SIG-M5 (cell line): ENCODE data around the gene CHRDL2.
"Not testable (repeated sequence)": the region's sequence is repeated elsewhere in the genome, so short reads cannot be mapped to it uniquely, and the experiment has no call there.

Source experiments
- DNase-seq: peaks from one replicate; lab custom pipeline; 2025; lab: John Stamatoyannopoulos, UW

Gene CHRDL2

DNA sequence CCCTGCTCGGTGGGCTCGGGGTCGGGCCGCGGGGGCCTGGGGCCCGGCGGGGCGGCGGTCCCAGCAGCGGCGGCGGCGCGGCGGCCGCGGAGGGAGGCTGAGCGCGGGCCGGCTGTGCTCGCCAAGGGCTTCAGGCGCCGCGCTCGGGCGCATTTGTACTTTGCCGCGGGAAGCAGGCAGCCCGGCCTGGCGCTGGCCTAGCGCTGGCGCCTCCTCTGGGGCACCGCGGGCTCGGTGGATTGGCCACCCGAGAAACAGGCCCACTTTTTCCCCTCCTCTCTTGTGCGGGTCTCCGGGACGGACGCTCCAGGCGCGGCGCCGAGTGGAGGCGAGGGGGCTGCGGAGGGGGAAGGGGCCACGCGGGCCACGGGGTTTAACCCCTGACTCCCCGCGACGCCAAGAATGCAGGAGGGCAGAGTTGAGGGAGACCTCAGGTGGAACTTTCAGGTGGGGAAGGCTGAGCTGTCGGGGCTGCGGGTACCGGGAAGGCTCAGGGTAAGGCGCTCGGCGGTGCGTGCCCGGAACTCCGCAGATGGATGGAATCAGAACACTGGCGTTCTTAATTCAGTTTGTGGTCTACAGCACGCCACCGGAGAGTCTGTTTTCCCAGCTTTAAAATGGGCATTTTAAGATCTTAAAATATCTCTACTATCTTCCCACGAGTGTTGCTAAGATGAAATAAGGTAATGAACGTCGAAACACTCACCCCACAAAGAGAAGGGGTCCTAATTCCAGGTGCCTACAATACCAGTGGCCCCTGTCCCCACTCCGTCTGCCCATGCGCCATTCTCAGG, at the start of gene CHRDL2:
Gene CHRDL2, minus strand, starts transcription at position 126 of the 794 bp plus-strand sequence. CDS start 538 bp downstream, outside the sequence.
- no peak for DNase-seq

GRCh38 chr11:74780248-74781005, 49.2 kb upstream of the CHRDL2 start:
- DNase-seq: no peak

DNA sequence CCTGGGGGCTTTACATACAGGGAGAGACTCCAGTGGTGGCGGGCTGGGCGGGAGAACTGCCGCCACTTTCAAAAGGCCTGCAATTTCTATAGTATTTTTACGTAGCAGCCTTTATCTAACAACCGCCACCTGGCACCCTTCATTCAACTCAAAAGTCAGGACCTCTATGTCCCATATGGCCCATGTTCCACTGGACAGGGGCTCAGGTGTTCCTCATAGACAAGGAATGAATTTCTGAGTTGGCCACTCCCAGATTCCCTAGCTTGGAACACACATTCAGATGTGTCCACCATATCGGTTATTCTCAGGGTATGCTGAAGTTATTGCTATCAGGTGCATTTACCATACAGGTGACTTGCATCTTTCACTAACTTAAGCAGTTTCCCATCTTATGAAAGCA, 47.4 kb upstream of the CHRDL2 start:
- DNase-seq: no peak

DNA sequence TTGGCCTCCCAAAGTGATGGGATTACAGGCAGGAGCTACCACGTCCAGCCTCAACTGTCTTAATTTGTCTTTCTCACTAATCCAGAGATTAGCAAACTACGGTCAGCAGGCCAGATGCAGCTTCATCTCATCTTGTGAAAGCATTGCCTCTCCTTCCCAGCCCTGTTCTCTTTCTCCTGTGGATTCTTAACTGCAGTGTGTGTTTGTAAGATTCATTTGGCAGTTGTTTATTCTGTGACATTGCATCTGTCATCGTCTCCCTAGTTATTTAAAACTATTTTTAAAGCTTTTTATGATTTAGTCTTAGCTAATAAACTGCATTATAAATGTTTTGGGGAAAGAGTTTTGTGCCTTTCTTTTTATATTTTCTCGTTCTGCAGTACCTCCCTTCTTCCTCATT, 46.7 kb upstream of the CHRDL2 start:
- no peak for DNase-seq

DNA sequence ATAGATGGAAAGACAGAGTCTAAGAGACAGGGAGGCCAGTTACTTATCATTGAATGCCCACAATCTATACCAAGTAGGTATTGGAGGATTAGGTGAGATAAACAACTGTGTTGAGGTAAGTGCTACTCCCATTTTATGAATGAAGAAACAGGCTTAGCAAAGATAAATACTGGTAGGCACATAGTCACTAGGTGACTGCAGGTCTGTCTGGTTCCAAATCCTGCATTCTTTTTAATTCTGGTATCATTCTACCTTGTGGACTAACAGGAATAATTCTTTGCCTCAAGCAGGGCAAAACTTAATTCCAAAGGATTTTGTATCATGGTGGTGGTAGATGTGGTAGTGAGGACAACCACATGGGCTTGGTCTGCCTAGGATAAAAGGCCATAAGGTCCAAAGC, 45.8 kb upstream of the CHRDL2 start:
- DNase-seq: no peak

DNA sequence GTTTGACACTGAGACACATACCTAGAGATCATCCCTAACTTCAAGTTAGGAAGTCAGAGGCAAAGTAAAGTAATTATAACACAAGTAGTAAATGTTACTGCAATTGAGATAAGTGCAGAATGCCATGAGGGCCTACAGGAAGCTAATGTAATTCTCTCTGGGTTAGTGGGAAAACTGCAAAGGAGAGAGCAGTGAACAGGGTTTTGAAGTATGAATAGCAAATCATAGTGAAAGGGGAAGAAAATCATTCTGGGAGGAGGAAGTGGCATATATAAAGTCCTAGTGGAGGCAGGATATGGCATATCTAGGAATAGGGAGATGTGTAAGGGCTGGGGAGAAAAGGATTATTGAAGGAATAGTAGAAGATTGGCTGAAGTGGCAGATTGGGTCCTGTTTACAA, 45.3 kb upstream of the CHRDL2 start:
- DNase-seq: no peak

DNA sequence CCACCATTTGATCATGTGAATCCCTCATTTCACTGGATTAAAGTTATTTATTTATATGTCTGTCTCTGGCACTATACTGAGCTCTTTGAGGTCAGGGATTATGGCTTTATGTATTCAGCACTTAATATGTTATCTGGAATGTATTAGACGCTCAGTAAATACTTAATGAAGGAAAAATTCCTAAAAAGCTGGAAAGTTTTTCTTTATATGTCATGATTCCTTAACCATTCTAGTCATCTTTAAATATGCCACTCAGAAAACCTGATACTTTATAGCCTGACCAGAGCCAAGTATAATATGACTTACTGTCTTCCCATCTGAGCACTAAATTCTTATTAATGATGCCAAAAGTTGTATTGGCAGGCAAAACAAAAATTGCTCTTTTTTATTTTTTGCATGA, 44.5 kb upstream of the CHRDL2 start:
- DNase-seq: no peak

GRCh38 chr11:74773476-74773875, 42.2 kb upstream of the CHRDL2 start:
- DNase-seq: no peak

- DNase-seq: no peak
Observed at GRCh38 chr11:74771139-74771538, 39.9 kb upstream of the CHRDL2 start.

DNA sequence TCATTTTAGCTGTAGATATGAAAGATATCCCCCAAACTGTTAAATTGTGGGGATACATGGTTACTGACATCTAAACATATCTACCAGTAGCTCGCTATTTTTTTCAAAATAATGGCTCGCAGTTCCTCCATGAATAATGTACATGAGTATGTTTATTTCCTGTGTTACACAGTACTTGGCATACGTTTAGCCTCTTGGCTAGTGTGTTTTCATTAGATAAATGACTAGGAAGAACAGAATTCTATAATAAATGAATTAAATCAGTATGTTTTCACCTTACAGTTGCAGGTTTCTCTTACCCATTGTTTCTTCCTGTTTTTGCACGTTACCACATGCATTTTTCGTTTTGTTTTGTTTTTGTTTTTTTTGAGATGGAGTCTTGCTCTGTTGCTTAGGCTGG, 39.2 kb upstream of the CHRDL2 start:
- no peak for DNase-seq

GRCh38 chr11:74769055-74769707, 38.0 kb upstream of the CHRDL2 start:
- no peak for DNase-seq

GRCh38 chr11:74768172-74768651, 37.0 kb upstream of the CHRDL2 start:
- not testable (repeated sequence) for DNase-seq

GRCh38 chr11:74766905-74767304, 35.7 kb upstream of the CHRDL2 start:
- DNase-seq: no peak

DNA sequence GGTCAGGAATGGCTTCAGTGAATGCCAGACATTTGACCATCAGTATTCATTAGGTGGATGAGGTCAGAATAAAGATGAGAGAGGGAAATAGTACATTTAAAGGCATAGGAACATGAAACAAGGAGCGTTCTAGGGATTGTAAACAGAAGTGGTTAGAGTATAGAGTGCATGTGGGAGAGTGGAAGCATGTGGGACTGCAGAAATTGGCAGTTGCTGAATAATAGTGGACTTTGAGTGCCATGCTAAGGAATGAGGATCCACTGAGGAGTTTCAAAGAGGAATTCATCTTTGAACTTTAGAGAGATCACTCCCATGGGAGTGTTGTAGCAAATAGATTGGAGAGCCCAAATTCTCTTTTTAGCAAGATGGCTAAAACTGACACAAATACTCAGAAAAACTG, 25.3 kb upstream of the CHRDL2 start:
- DNase-seq: no peak

GRCh38 chr11:74755395-74755995, 24.3 kb upstream of the CHRDL2 start:
- DNase-seq: no peak

DNA sequence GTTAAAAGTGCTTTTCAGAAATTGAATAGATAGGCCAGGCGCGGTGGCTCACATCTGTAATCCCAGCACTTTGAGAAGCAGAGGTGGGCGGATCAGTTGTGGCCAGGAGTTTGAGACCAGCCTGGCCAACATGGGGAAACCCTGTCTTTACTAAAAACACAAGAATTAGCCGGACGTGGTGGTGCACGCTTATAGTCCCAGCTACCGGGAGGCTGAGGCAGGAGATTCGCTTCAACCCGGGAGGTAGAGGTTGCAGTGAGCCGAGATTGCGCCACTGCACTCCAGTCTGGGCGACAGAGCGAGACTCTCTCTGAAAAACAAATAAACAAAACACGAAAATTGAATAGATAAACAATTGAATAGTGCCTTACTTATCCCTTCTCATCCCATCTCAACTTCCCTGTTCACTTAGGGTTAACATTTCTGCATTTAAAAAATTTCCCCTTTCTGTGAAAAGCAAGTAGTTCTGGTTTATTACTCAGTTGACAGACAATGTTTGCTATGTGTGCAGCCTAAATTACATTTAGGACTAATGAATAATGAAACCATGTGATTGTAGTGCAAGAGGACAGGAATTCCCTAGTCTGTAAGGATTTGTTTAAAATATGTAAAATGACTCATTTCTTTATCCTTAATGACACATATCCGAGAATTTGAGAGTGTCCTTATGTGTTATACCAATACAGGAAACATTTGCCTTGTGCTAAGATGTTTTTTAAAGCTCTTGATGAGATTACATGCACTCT, 23.5 kb upstream of the CHRDL2 start:
- DNase-seq: no peak

GRCh38 chr11:74751303-74751702, 20.1 kb upstream of the CHRDL2 start:
- no peak for DNase-seq

DNA sequence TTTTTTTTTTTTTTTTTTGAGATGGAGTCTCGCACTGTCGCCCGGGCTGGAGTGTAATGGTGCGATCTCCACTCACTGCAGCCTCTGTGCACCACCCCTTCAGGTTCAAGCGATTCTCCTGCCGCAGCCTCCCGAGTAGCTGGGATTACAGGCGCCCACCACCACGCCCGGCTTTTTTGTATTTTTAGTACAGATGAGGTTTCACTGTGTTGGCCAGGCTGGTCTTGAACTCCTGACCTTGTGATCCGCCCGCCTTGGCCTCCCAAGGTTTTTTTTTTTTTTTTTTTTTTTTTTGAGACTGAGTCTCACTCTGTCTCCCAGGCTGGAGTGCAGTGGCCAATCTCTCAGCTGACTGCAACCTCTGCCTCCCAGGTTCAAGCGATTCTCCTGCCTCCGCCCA, 19.4 kb upstream of the CHRDL2 start:
- not testable (repeated sequence) for DNase-seq

DNA sequence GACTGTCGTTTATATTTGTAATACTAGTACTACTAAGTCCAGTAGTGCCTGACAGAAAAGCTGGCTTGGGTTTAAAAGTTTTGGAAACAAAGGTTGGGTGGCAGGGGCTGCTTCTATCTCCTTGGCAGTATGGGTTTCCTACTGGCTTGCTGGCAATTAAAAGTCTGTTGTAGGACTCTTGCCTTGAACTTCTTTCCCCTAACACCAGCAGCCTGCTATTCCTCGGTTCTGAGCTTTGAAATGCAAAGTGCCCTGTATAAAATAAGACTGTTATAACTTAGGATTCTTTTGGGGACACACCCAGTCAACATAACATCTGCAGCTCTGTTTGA, 18.7 kb upstream of the CHRDL2 start:
- no peak for DNase-seq

- no peak for DNase-seq
Observed at GRCh38 chr11:74749127-74749964, 18.1 kb upstream of the CHRDL2 start.
